ENCODE data around the gene PM20D1. TPM values are rescaled to one million over a fixed set of nuclear protein-coding genes. Genes with fewer than 3 reads are reported as not detected.
A peak's percentile ranks its signal among the peaks of the same experiment; 100 is the strongest.
"Not testable (repeated sequence)": the region's sequence is repeated elsewhere in the genome, so short reads cannot be mapped to it uniquely, and the experiment has no call there.

Gene PM20D1, protein sequence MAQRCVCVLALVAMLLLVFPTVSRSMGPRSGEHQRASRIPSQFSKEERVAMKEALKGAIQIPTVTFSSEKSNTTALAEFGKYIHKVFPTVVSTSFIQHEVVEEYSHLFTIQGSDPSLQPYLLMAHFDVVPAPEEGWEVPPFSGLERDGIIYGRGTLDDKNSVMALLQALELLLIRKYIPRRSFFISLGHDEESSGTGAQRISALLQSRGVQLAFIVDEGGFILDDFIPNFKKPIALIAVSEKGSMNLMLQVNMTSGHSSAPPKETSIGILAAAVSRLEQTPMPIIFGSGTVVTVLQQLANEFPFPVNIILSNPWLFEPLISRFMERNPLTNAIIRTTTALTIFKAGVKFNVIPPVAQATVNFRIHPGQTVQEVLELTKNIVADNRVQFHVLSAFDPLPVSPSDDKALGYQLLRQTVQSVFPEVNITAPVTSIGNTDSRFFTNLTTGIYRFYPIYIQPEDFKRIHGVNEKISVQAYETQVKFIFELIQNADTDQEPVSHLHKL
- not detected for total RNA-seq

DNA sequence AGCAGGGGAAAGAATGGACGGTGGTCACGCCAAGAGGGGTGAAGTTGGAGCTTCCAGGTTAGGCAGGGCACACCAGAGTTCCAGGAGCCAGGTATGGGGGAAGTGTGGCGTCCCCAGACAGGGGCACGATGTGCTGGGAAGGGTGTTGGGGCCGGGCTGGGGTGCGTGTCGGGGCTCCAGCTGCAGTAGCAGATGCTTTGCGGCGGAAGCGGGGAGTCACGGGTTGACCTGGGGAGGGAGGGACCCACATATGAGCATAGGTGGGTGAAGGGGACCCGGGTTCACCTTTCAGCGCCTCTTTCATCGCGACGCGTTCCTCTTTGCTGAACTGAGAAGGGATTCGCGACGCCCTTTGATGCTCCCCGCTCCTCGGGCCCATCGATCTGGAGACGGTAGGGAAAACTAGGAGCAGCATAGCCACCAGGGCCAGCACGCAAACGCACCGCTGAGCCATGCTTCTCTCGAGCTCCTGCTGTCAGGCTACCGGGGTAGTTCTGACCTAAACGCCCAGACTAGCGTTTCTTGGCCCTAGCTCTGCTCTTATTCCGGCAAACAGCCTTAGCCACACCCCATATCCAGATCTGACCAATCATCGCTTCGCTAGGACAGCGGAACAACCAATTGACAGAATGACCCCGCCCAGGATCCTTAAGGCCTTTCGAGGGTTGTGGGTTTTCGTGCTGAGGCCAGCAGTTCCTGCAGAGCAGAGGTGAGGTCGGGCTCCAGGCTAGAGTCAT is at the start of gene PM20D1:
PM20D1 (minus strand) TSS at position 514 of the 737 bp plus-strand sequence; CDS start at position 454, 60 bp downstream.
- ATAC-seq, result peak; percentile 91

GRCh38 chr1:205896351-205896750 is 46.4 kb upstream of the PM20D1 start:
- no peak for ATAC-seq

GRCh38 chr1:205894119-205894518 is 44.2 kb upstream of the PM20D1 start:
- ATAC-seq, result not testable (repeated sequence)

- not testable (repeated sequence) for ATAC-seq
These were observed 42.2 kb upstream of the PM20D1 start for GRCh38 chr1:205892175-205892574.

- not testable (repeated sequence) for ATAC-seq
These were observed 41.5 kb upstream of the PM20D1 start for GRCh38 chr1:205891481-205891880.

- ATAC-seq, result not testable (repeated sequence)
These were observed 40.7 kb upstream of the PM20D1 start for GRCh38 chr1:205890631-205891030.

- not testable (repeated sequence) for ATAC-seq
These were observed 39.8 kb upstream of the PM20D1 start for GRCh38 chr1:205889706-205890105.

- ATAC-seq, result not testable (repeated sequence)
These were observed 39.1 kb upstream of the PM20D1 start for GRCh38 chr1:205889006-205889405.

DNA sequence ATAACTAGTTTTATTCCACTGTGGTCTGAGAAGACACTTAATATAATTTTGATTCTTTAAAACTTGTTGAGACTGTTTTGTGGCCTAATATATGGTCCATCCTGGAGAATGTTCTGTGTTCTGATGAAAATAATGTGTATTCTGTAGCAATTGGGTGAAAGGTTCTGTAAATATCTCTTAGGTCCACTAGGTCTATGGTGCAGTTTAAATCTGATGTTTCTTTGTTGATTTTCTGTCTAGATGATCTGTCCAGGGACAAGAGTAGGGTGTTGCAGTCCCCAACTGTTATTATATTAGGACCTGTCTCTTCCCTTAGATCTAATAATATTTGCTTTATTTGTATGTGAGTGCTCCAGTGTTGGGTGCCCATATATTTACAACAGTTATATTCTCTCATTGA is 33.9 kb upstream of the PM20D1 start:
- no peak for ATAC-seq

GRCh38 chr1:205880923-205881322 is 31.0 kb upstream of the PM20D1 start:
- no peak for ATAC-seq

DNA sequence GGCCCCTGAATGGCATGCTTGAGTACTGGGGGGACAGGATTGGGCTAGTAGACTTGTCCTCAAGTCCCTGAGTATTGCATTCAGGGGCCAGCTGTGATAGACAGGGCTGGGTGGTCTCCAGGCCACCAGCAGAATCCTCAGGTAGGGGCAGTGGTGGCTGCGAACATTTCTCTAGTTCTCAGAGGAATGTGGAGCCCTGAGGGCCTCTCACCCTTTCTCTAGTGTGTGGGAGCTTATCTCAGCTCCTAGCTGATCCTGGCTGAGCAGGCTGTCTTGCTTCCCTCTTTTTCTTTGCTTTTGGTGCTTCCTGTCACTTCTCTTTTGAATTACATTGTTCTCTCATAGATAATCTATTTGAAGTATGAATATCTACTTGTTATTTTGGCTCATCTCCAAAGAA is 30.0 kb upstream of the PM20D1 start:
- ATAC-seq, result no peak

- no peak for ATAC-seq
These were observed 28.1 kb upstream of the PM20D1 start for GRCh38 chr1:205878026-205878425.

DNA sequence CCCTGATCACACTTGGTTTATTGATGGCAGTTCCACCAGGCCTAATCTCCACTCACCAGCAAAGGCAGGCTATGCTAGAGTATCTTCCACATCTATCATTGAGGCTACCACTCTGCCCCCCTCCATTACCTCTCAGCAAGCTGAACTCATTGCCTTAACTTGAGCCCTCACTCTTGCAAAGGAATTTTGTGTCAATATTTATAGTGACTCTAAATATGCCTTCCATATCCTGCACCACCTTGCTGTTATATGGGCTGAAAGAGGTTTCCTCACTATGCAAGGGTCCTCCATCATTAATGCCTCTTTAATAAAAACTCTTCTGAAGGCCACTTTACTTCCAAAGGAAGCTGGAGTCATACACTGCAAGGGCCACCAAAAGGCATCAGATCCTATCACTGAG is 23.2 kb upstream of the PM20D1 start:
- ATAC-seq, result not testable (repeated sequence)

- ATAC-seq, result no peak
These were observed 20.3 kb upstream of the PM20D1 start for GRCh38 chr1:205870236-205870635.

DNA sequence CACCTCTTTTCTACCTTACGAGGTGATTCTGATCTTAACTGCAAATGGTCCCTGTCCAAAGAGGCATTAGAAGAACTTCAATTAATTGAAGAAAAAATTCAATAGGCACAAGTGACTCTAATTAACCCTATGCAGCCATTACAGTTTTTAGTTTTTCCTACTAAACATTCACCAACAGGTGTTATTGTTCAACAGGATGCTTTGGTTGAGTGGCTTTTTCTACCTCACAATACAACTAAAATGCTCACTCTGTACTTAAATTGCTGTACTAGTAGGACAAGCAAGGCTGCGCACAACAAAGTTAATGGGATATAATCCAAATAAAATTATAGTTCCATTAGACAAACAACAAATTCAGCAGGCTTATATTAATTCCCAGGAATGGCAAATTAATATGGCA is 11.6 kb upstream of the PM20D1 start:
- ATAC-seq, result no peak

DNA sequence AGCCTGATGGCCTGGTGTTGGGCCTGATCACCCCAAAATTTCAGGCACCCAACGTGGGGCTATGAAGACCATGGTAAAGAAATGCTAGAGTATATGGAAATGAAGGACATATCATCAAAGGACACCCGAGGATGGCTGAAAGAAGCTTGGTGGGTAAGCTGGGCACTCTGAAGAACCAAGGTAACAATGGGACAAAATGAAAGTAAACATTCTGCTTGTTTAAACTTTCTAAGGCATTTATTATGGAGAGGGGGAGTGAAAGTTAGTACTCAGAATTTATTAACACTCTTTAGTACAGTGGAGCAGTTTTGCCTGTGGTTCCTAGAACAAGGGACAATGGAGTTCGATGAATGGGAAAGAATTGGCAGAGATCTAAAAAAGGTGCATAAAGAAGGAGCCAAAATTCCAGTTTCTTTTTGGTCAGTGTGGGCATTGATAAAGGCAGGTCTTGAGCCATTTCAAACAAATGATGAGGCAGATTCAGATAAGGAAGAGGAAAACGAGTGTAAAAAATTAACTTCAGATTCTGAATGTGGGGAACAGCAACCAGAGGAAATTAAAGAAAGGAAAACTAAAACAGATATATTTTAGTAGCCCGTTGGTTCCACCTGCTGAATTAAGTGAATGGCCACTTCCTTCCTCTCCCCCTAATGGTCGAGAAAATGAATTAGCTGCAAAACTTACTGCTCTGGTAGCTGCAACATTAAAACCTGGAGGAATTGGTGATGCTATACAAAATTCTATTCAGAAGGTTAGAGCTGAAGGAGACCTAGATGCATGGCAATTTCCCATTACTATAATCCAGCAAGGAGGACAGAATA is 8.4 kb upstream of the PM20D1 start:
- no peak for ATAC-seq

- not testable (repeated sequence) for ATAC-seq
These were observed 7.6 kb upstream of the PM20D1 start for GRCh38 chr1:205857501-205857900.

DNA sequence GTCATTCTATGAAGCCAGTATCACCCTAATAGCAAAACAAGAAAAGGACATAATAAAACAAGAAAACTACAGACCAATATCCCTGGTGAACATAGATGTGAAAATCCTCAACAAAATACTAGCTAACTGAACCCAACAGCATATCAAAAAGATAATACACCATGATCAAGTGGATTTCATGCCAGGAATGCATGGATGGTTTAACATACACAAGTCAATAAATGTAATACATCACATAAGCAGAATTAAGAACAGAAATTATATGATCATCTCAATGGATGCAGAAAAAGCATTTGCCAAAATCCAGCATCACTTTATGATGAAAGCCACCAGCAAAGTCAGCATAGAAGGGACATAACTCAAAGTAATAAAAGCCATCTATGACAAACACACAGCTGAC is 6.5 kb upstream of the PM20D1 start:
- no peak for ATAC-seq

DNA sequence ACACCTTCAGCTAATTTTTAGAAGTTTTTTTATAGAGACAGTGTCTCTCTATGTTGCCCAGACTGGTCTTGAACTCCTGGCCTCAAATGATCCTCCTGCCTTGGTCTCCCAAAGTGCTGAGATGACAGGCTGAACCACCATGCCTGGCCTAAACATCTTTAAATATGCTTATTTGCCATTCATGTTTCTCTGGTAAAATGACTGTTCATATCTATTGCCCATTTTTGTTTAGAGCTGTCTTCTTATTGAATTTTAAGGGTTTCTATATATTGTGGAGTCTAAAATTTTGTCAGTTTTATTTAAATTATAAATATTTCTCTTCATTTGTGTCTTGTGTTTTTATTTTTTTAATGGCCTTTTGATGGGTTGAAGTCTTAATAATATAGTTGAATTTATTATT is 3.0 kb upstream of the PM20D1 start:
- ATAC-seq, result no peak

DNA sequence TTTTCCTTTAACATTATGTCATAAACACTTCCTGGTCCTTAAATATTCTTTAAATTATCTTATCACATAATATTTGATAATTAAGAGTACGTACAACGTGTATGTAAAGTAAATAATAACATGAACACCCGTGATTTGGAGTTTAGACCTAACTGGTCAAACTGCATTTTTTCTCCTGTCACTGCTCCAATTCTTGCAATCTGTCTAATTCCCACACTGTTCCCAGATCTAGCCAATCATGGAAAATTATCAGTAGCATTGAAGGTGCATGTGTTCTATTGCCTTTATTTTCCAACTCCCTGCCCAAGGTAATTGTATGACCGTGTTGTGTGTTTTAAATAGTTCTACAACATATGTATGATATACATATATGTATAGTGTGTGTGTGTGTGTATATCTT is 2.1 kb upstream of the PM20D1 start:
- ATAC-seq, result no peak

- no peak for ATAC-seq
These were observed 6.7 kb downstream of the PM20D1 start for GRCh38 chr1:205843036-205843859.

DNA sequence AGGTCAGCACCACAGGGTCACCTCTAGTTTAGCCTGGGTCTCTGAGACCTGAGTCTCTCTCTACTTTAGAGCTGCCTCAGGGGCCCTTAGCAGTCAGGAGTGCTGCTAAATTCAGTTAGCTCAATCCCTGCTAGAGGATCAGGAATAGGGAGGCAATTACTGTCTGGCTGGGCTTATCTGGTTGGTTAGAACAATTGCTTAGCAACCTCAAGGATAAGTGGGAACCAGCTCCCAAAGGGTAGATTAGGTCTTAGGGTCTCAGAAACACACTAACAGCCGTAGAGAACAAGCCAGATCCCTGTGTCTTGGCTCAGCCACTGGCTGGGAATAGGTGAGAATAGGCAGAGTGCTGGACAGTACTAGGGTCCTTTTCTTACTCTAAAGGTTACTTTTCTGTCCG is 7.7 kb downstream of the PM20D1 start:
- ATAC-seq, result no peak

All from esophagus mucosa (tissue), 1 donor.